Measurements from ENCODE around the gene DOCK3. TPM values are rescaled to one million over a fixed set of nuclear protein-coding genes. Genes with fewer than 3 reads are reported as not detected.

The DOCK3 gene
- total RNA-seq, 1 experiment from 2014 or later, result 8.3 TPM

DNA sequence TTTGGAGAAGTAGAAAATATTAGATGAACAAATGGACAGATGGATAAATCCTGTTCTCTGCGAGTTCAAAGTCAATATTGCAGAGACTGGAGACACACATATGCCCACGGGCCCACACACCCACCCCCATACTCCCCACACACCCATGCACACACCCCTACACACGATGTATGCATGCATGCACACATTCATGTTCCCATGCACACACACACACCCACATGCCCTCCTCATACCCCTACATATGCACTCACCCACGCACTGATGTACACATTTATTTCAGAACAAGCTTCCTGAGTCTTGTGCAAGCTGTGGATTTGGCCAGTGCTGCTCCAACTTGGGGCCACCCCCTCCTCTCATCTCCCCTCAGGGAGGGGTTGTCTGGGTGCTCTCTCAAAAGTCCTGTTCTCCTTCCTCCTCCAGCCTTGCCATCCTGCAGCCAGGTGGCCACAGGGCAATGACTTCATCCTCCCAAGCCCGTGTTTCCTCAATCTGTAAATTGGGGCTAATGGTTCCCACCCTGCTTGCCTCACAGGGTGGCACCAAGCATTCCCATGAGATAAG lies 41.4 kb upstream of the DOCK3 start:
- TF ChIP-seq, protein P1, sequence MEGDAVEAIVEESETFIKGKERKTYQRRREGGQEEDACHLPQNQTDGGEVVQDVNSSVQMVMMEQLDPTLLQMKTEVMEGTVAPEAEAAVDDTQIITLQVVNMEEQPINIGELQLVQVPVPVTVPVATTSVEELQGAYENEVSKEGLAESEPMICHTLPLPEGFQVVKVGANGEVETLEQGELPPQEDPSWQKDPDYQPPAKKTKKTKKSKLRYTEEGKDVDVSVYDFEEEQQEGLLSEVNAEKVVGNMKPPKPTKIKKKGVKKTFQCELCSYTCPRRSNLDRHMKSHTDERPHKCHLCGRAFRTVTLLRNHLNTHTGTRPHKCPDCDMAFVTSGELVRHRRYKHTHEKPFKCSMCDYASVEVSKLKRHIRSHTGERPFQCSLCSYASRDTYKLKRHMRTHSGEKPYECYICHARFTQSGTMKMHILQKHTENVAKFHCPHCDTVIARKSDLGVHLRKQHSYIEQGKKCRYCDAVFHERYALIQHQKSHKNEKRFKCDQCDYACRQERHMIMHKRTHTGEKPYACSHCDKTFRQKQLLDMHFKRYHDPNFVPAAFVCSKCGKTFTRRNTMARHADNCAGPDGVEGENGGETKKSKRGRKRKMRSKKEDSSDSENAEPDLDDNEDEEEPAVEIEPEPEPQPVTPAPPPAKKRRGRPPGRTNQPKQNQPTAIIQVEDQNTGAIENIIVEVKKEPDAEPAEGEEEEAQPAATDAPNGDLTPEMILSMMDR (conservative IDR thresholded peaks at IDR 0.05), result no peak
- H3K79me2 ChIP-seq (ENCODE audit: insufficient read depth, low read length), result 0 out of 2 replicates have a peak, but pooled peaks cover 2% of the 10 kb centered on the region
- WGBS (ENCODE audit: extremely low coverage, insufficient read length, low lambda C conversion rate), result no CpG with 5 or more reads among the region's 5 CpGs

More for the DNA sequence above, 41.4 kb upstream of the DOCK3 start:
- Histone ChIP-seq H3K9me3 (ENCODE audit: control insufficient read depth, low read depth, low read length) (no peaks in the 10 kb centered on the region), H3K27ac (ENCODE audit: insufficient read length, low read depth, low read length) (no peak overlapping the region), H3K4me2 (ENCODE audit: insufficient read depth, insufficient read length, low read length) (no peak overlapping the region), H3K23me2 (ENCODE audit: insufficient read length, low read depth, low read length, poor library complexity, severe bottlenecking) (no peaks in the 10 kb centered on the region), H3K4ac (ENCODE audit: low read depth, low read length) (no peak overlapping the region), H3K23ac (ENCODE audit: insufficient read length, low read depth, low read length) (no peak overlapping the region), H3K18ac (ENCODE audit: insufficient read length, low read depth, low read length) (no peak overlapping the region), H2BK5ac (ENCODE audit: insufficient read length, low read length) (no peak overlapping the region), H4K20me1 (ENCODE audit: control insufficient read depth, insufficient read depth, insufficient read length) (no peaks in the 10 kb centered on the region), H4K5ac (ENCODE audit: insufficient read length, low read depth, low read length) (no peak overlapping the region), H3K9ac (ENCODE audit: extremely low read depth, insufficient read length, low read length) (no peak overlapping the region), H2AK5ac (ENCODE audit: insufficient read length, low read length) (no peak overlapping the region), H3K79me1 (ENCODE audit: insufficient read depth, low read depth, low read length, poor library complexity, severe bottlenecking) (peaks cover 4% of the 10 kb centered on the region), H2BK120ac (ENCODE audit: low read depth, low read length, poor library complexity, severe bottlenecking) (no peak overlapping the region), H3K14ac (ENCODE audit: insufficient read depth, low read length) (no peak overlapping the region), H2BK12ac (ENCODE audit: insufficient read length, low read depth, low read length) (no peak overlapping the region), H3T11ph (ENCODE audit: low read length) (no peak overlapping the region), H3K56ac (ENCODE audit: insufficient read length, low read depth, low read length) (no peak overlapping the region), H4K91ac (ENCODE audit: insufficient read length, low read depth, low read length) (no peak overlapping the region), H3K4me1 (ENCODE audit: insufficient read depth, low read length) (peaks cover 2% of the 10 kb centered on the region; the same call in 1 of the 2 replicates), H2BK15ac (ENCODE audit: low read depth, low read length) (no peak overlapping the region), H2AFZ (ENCODE audit: low read length) (no peak overlapping the region), H3K27me3 (ENCODE audit: insufficient read depth, low read length) (no peaks in the 10 kb centered on the region), H4K8ac (replicated peaks; ENCODE audit: insufficient read length, low read depth, low read length) (no peak overlapping the region), H2BK20ac (ENCODE audit: low read depth, low read length, poor library complexity, severe bottlenecking) (no peak overlapping the region)
- no peaks in the 10 kb centered on the region for H3K27me3 Mint-ChIP-seq (ENCODE audit: low read depth)
- peaks cover 27 to 33% of the 10 kb centered on the region in 2 experiments for H3K4me1 Mint-ChIP-seq
- no peak overlapping the region; a peak in 1 of 5 replicates for H3K4me3 Mint-ChIP-seq
- no peak for DNase-seq
- no peaks in the 10 kb centered on the region for H3K9me3 Mint-ChIP-seq
- 0 out of 7 replicates have a peak overlapping the region, but pooled peaks of 1 of the 3 experiments have one; percentile 28 for H3K27ac Mint-ChIP-seq
- H3K36me3 Mint-ChIP-seq (ENCODE audit: insufficient read depth in 1 of 3, low read depth in 3 of 3), result no peaks in the 10 kb centered on the region; a peak in 4 of 7 replicates

All from H9 (cell line).